SK-N-SH (cell line): ENCODE measurements around the gene TRPV2. TPM values are rescaled to one million over a fixed set of nuclear protein-coding genes. Genes with fewer than 3 reads are reported as not detected.

ENCODE experiments used
- CTCF ChIA-PET: fragments of 300-600, 350-600 bp; formaldehyde crosslinking; extraction: SDS; loops from one replicate; lab custom pipeline; 2021; lab: Yijun Ruan, JAX
- POLR2A ChIA-PET: fragments of 350-600 bp; sonication (Branson Sonifier 250); formaldehyde crosslinking; extraction: SDS; loops from one replicate; lab custom pipeline; 2020; ENCODE audit warnings: antibody characterized with exemption, inconsistent platforms; lab: Yijun Ruan, JAX
- DNase-seq: peaks from one replicate; pipeline ENCODE4 v3.0.0; 2012
- H2AFZ ChIP-seq: fragments of 200-600 bp; sonication (generic); 2 replicates; pipeline ENCODE4 v1.8.1; 2016; ENCODE audit warnings: antibody characterized with exemption, mild to moderate bottlenecking, low read depth
- H3F3A ChIP-seq: fragments of 200-600 bp; sonication (generic); replicated peaks from 2 replicates; pipeline ENCODE3; 2016; ENCODE audit warnings: antibody characterized with exemption, mild to moderate bottlenecking; ENCODE audit not compliant: insufficient read depth
- H3K27ac ChIP-seq, 2 experiments: fragments of 200-500 bp in 1 of 2; fragments of 200-600 bp in 1 of 2; sonication (Bioruptor generic) in 1 of 2; sonication (generic), shearing (Covaris generic) in 1 of 2; 2 replicates each; pipeline versions ENCODE4 v1.5.1 to v1.6.1; 2014 to 2016; ENCODE audit warnings: low read depth in 2 of 2, inconsistent platforms in 1 of 2, low read length in 1 of 2, mild to moderate bottlenecking in 1 of 2, mixed read lengths in 1 of 2
- H3K27me3 ChIP-seq: fragments of 200-600 bp; sonication (generic), shearing (Covaris generic); 2 replicates; pipeline ENCODE4 v1.6.1; 2016; ENCODE audit warnings: mixed run types; ENCODE audit not compliant: insufficient read depth
- H3K36me3 ChIP-seq, 2 experiments: fragments of 200-500 bp in 1 of 2; fragments of 200-600 bp in 1 of 2; sonication (Bioruptor generic) in 1 of 2; sonication (generic) in 1 of 2; replicated peaks in 1 of 2; 2 replicates each; pipeline versions ENCODE3 to v1.5.1; 2014 to 2016; ENCODE audit warnings: low read length in 1 of 2, mild to moderate bottlenecking in 1 of 2; ENCODE audit not compliant: insufficient read depth in 2 of 2, control insufficient read depth in 1 of 2
- H3K4me1 ChIP-seq, 2 experiments: fragments of 200-500 bp in 1 of 2; fragments of 200-600 bp in 1 of 2; sonication (Bioruptor generic) in 1 of 2; sonication (generic), shearing (Covaris generic) in 1 of 2; 2 replicates each; pipeline versions ENCODE4 v1.5.1 to v1.6.1; 2014 to 2016; ENCODE audit warnings: low read depth in 1 of 2, low read length in 1 of 2, mixed run types in 1 of 2; ENCODE audit not compliant: insufficient read depth in 2 of 2, control insufficient read depth in 1 of 2
- H3K4me2 ChIP-seq: fragments of 200-600 bp; sonication (generic), shearing (Covaris generic); 2 replicates; pipeline ENCODE4 v1.6.1; 2017; ENCODE audit warnings: mixed run types
- H3K4me3 ChIP-seq, 2 experiments: fragments of 200-500 bp in 1 of 2; fragments of 200-600 bp in 1 of 2; sonication (Bioruptor generic) in 1 of 2; sonication (generic), shearing (Covaris generic) in 1 of 2; 2 replicates each; pipeline versions ENCODE4 v1.5.1 to v1.8.1; 2014 to 2016; ENCODE audit warnings: low read depth in 2 of 2, inconsistent platforms in 1 of 2, low read length in 1 of 2, mild to moderate bottlenecking in 1 of 2, mixed read lengths in 1 of 2, moderate library complexity in 1 of 2
- H3K79me2 ChIP-seq: fragments of 200-600 bp; sonication (generic); 2 replicates; pipeline ENCODE4 v1.8.1; 2017; ENCODE audit warnings: mild to moderate bottlenecking; ENCODE audit not compliant: insufficient read depth
- H3K9ac ChIP-seq: fragments of 200-600 bp; sonication (generic); 2 replicates; pipeline ENCODE4 v1.6.1; 2017; ENCODE audit warnings: mixed run types
- H3K9me2 ChIP-seq: fragments of 200-600 bp; sonication (generic); 2 replicates; pipeline ENCODE4 v1.6.1; 2017; ENCODE audit warnings: mixed run types
- H3K9me3 ChIP-seq: fragments of 200-600 bp; sonication (generic); 2 replicates; pipeline ENCODE4 v1.6.1; 2017; ENCODE audit warnings: mixed run types, mild to moderate bottlenecking, moderate library complexity
- H4K20me1 ChIP-seq: fragments of 200-600 bp; sonication (generic); 2 replicates; pipeline ENCODE4 v1.6.1; 2017; ENCODE audit warnings: mild to moderate bottlenecking, mixed run types; ENCODE audit not compliant: insufficient read depth
- FOXJ3 ChIP-seq: sonication (generic); formaldehyde crosslinking; IDR thresholded peaks from 2 replicates; pipeline ENCODE4 v1.5.1; 2020; ENCODE audit warnings: mild to moderate bottlenecking, missing genetic modification reagents
- NFIC ChIP-seq: IDR thresholded peaks from 2 replicates; pipeline ENCODE4 v1.4.0; 2012; ENCODE audit warnings: borderline replicate concordance
- RCOR1 ChIP-seq: fragments of 150-350 bp; IDR thresholded peaks from 2 replicates; pipeline ENCODE4 v1.6.1; 2017; ENCODE audit warnings: antibody characterized with exemption, low read length
- RFX5 ChIP-seq: IDR thresholded peaks from 2 replicates; pipeline ENCODE4 v1.6.1; 2012; ENCODE audit warnings: mild to moderate bottlenecking, improper control_type of control experiment, low read length
- SIN3A ChIP-seq: IDR thresholded peaks from 2 replicates; pipeline ENCODE4 v1.6.1; 2012; ENCODE audit warnings: low read depth, mild to moderate bottlenecking, low read length, moderate library complexity, borderline replicate concordance
- SMC3 ChIP-seq: IDR thresholded peaks from 2 replicates; pipeline ENCODE4 v1.6.1; 2012; ENCODE audit warnings: low read depth, low read length, improper control_type of control experiment
- TCF12 ChIP-seq: IDR thresholded peaks from 2 replicates; pipeline ENCODE4 v1.4.0; 2012
- WGBS: methylation state at CpG from one replicate; pipeline ENCODE4 v1.1.6; 2017; ENCODE audit warnings: low lambda C conversion rate; 5-methylcytosine and 5-hydroxymethylcytosine counted together
- polyA plus RNA-seq, 3 experiments: library from polyadenylated mRNA; depleted of rRNA; stranded (reverse); fragments of >200 nt; gene quantifications; 2 replicates each; pipeline ENCODE4 v1.2.3, GENCODE V29; 2012
- TF ChIP-seq, protein P1 (sequence below): fragments of 150-350 bp; IDR thresholded peaks from 2 replicates; pipeline ENCODE4 v1.6.1; 2017; ENCODE audit warnings: antibody characterized with exemption, low read length, low read depth, borderline replicate concordance
- TF ChIP-seq, protein P2 (sequence below): IDR thresholded peaks from 2 replicates; pipeline ENCODE4 v1.4.0; 2012; ENCODE audit warnings: low read depth, borderline replicate concordance
- TF ChIP-seq, protein P3 (sequence below): fragments of 200-600 bp; sonication (generic); IDR thresholded peaks from 2 replicates; pipeline ENCODE4 v1.6.1; 2017; ENCODE audit warnings: antibody characterized with exemption, mild to moderate bottlenecking, moderate library complexity
- TF ChIP-seq, protein P4 (sequence below): IDR thresholded peaks from 2 replicates; pipeline ENCODE4 v1.6.1; 2012; ENCODE audit warnings: mild to moderate bottlenecking, low read depth, low read length, moderate library complexity

Gene TRPV2
- polyA plus RNA-seq, 1 of the 3 experiments (the other 2 are of a cell fraction) = 11.0 TPM

DNA sequence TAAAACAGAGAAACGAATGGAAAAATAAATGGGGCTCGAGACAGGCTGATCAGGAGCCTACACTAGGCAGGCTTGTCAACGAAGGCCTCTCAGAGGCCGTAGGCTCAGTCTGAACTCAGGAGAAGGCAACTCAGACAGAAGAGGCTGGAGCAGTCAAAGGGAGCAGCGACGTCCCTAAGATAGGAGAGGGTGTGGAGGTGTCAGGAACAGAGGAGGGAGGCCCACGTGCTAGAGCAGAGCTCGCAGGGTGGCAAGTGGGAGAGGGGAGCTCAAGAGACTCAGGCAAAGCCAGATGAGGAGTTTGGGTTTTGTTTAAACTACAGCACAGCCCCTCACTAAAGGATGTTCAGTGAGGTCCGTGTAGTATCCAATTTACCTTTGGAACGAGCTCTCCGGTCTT lies 43.9 kb downstream of the TRPV2 start:
- H3K27ac ChIP-seq = no peak overlapping the region
- no peak for DNase-seq
- WGBS = 87% methylated on average over 11 of the region's 11 CpGs
- ChIA-PET POLR2A (no interaction called here), CTCF (interaction anchor here (33.7 kb wide), 1 partner anchor 62 kb away, joined by 746 read pairs; no protein-coding TSS in a partner anchor)
- peaks cover 0 to 34% of the 10 kb centered on the region in 2 experiments; a peak in 1 of 4 replicates for H3K4me1 ChIP-seq
- H3K79me2 ChIP-seq = no peaks in the 10 kb centered on the region
- H2AFZ ChIP-seq = no peak overlapping the region
- no peaks in the 10 kb centered on the region for H3K9me2 ChIP-seq
- no peaks in the 10 kb centered on the region for H3F3A ChIP-seq
- no peaks in the 10 kb centered on the region for H3K9me3 ChIP-seq
- no peak overlapping the region for H3K4me2 ChIP-seq
- no peaks in the 10 kb centered on the region for H4K20me1 ChIP-seq
- H3K36me3 ChIP-seq = no peaks in the 10 kb centered on the region
- no peak overlapping the region for H3K4me3 ChIP-seq
- H3K9ac ChIP-seq = no peak overlapping the region
- TF ChIP-seq, protein P1, sequence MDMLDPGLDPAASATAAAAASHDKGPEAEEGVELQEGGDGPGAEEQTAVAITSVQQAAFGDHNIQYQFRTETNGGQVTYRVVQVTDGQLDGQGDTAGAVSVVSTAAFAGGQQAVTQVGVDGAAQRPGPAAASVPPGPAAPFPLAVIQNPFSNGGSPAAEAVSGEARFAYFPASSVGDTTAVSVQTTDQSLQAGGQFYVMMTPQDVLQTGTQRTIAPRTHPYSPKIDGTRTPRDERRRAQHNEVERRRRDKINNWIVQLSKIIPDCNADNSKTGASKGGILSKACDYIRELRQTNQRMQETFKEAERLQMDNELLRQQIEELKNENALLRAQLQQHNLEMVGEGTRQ = no peak
- TF ChIP-seq FOXJ3 (CRISPR knock-in tag) (no peak), RFX5 (no peak), TCF12 (no peak), NFIC (no peak), SIN3A (no peak), SMC3 (no peak), RCOR1 (no peak)
- TF ChIP-seq, protein P2, sequence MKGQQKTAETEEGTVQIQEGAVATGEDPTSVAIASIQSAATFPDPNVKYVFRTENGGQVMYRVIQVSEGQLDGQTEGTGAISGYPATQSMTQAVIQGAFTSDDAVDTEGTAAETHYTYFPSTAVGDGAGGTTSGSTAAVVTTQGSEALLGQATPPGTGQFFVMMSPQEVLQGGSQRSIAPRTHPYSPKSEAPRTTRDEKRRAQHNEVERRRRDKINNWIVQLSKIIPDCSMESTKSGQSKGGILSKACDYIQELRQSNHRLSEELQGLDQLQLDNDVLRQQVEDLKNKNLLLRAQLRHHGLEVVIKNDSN = no peak
- TF ChIP-seq, protein P3, sequence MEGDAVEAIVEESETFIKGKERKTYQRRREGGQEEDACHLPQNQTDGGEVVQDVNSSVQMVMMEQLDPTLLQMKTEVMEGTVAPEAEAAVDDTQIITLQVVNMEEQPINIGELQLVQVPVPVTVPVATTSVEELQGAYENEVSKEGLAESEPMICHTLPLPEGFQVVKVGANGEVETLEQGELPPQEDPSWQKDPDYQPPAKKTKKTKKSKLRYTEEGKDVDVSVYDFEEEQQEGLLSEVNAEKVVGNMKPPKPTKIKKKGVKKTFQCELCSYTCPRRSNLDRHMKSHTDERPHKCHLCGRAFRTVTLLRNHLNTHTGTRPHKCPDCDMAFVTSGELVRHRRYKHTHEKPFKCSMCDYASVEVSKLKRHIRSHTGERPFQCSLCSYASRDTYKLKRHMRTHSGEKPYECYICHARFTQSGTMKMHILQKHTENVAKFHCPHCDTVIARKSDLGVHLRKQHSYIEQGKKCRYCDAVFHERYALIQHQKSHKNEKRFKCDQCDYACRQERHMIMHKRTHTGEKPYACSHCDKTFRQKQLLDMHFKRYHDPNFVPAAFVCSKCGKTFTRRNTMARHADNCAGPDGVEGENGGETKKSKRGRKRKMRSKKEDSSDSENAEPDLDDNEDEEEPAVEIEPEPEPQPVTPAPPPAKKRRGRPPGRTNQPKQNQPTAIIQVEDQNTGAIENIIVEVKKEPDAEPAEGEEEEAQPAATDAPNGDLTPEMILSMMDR = no peak
- TF ChIP-seq, protein P4, sequence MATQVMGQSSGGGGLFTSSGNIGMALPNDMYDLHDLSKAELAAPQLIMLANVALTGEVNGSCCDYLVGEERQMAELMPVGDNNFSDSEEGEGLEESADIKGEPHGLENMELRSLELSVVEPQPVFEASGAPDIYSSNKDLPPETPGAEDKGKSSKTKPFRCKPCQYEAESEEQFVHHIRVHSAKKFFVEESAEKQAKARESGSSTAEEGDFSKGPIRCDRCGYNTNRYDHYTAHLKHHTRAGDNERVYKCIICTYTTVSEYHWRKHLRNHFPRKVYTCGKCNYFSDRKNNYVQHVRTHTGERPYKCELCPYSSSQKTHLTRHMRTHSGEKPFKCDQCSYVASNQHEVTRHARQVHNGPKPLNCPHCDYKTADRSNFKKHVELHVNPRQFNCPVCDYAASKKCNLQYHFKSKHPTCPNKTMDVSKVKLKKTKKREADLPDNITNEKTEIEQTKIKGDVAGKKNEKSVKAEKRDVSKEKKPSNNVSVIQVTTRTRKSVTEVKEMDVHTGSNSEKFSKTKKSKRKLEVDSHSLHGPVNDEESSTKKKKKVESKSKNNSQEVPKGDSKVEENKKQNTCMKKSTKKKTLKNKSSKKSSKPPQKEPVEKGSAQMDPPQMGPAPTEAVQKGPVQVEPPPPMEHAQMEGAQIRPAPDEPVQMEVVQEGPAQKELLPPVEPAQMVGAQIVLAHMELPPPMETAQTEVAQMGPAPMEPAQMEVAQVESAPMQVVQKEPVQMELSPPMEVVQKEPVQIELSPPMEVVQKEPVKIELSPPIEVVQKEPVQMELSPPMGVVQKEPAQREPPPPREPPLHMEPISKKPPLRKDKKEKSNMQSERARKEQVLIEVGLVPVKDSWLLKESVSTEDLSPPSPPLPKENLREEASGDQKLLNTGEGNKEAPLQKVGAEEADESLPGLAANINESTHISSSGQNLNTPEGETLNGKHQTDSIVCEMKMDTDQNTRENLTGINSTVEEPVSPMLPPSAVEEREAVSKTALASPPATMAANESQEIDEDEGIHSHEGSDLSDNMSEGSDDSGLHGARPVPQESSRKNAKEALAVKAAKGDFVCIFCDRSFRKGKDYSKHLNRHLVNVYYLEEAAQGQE = no peak
- TF ChIP-seq, all 33 proteins: peak for 0
- H3K27me3 ChIP-seq = no peaks in the 10 kb centered on the region
